Gastrocnemius medialis (tissue), 4 donors: ENCODE data around the gene ASRGL1. TPM values are rescaled to one million over a fixed set of nuclear protein-coding genes. Genes with fewer than 3 reads are reported as not detected.

ENCODE experiments used
- ATAC-seq, 2 donors: fragments of 150-250 bp; one replicate each; pipeline ENCODE4 v1.9.1; 2016
- DNase-seq, 2 donors: peaks; one replicate each; pipeline ENCODE4 v3.0.0-alpha.2; 2019
- H3K27ac ChIP-seq, 4 donors: fragments of 200-600 bp; sonication (generic); 1 replicate in 1 of 4; 2 replicates in 3 of 4; pipeline ENCODE4 v1.5.1; 2016 to 2018; ENCODE audit warnings: mild to moderate bottlenecking in 2 of 4, moderate library complexity in 1 of 4
- H3K27me3 ChIP-seq, 3 donors: fragments of 200-600 bp; sonication (generic) in 2 of 3; 1 replicate in 1 of 3; 2 replicates in 2 of 3; pipeline versions ENCODE4 v1.5.1 to v1.6.0; 2016 to 2019; ENCODE audit warnings: mild to moderate bottlenecking in 1 of 3, moderate library complexity in 1 of 3
- H3K36me3 ChIP-seq, 2 donors: fragments of 200-600 bp; sonication (generic) in 1 of 2; one replicate each; pipeline ENCODE4 v1.5.1; 2017 to 2018
- H3K4me1 ChIP-seq, 2 donors: fragments of 200-600 bp; sonication (generic) in 1 of 2; one replicate each; pipeline ENCODE4 v1.5.1; 2016 to 2017; ENCODE audit warnings: mild to moderate bottlenecking in 2 of 2
- H3K4me3 ChIP-seq, 4 donors: fragments of 200-600 bp; sonication (generic) in 3 of 4; 1 replicate in 1 of 4; 2 replicates in 3 of 4; pipeline ENCODE4 v1.5.1; 2016 to 2019; ENCODE audit warnings: mild to moderate bottlenecking in 2 of 4
- H3K9me3 ChIP-seq, 3 donors: fragments of 200-600 bp; sonication (generic) in 2 of 3; 1 replicate in 1 of 3; 2 replicates in 2 of 3; pipeline ENCODE4 v1.5.1; 2016 to 2019
- POLR2A ChIP-seq, 2 donors: fragments of 450-650 bp; IDR thresholded peaks; one replicate each; pipeline ENCODE4 v1.6.1; 2017; ENCODE audit warnings: antibody characterized with exemption in 2 of 2, mild to moderate bottlenecking in 2 of 2, moderate library complexity in 2 of 2
- in situ Hi-C, 4 donors: fragments of 200-750 bp; cut with MboI; loops; one replicate each; pipeline versions ENCODE4 v1.15.0 to v1.8.0; 2017; ENCODE audit warnings: low sequenced_read_pairs in 4 of 4
- intact Hi-C: fragments of 100-400 bp; cut with DNase I; formaldehyde crosslinking; loops from one replicate; pipeline ENCODE4 v1.15.1; 2023; ENCODE audit warnings: low total_unique reads
- total RNA-seq, 4 donors: library from RNA; depleted of rRNA; stranded (reverse); fragments of >200 nt; gene quantifications; one replicate each; pipeline versions ENCODE4 v1.1.0 to v1.2.3, GENCODE V29; 2016
- TF ChIP-seq, protein P1 (sequence below), 5 experiments: fragments of 450-650 bp in 3 of 5; fragments of 200-600 bp in 2 of 5; sonication (generic) in 2 of 5; IDR thresholded peaks in 4 of 5; conservative IDR thresholded peaks in 1 of 5; 1 replicate in 4 of 5; 2 replicates in 1 of 5; pipeline ENCODE4 v1.5.1; 2016 to 2019; ENCODE audit warnings: antibody characterized with exemption in 5 of 5, mild to moderate bottlenecking in 3 of 5, moderate library complexity in 3 of 5

The ASRGL1 gene
- total RNA-seq, 4 donors from 2014 or later, result 6.4 to 24.6 (median 8.7) TPM

DNA sequence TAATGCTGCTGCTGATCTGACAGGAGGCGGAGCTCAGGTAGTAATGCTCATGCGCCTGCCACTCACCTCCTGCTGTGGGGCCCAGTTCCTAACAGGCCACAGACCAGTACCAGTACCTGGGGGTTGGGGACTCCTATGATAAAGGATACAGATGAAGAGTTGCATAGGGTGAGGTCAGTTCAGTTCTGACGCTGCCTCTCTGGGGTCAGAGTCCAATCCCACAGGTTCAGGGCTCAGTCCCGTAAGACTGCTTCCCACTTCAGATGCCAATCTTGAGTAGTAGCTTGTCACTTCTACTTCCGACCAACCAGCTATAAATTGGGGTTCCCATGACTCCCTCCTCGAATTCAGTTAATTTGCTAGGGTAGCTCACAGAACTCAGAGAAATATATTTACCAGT lies 8.6 kb downstream of the ASRGL1 start:
- no peak for ATAC-seq
- Histone ChIP-seq H3K4me1 (no peaks in the 10 kb centered on the region), H3K27me3 (no peaks in the 10 kb centered on the region), H3K9me3 (no peaks in the 10 kb centered on the region), H3K4me3 (no peak overlapping the region), H3K27ac (no peak overlapping the region), H3K36me3 (no peaks in the 10 kb centered on the region)
- no peak for DNase-seq
- TF ChIP-seq, protein P1, sequence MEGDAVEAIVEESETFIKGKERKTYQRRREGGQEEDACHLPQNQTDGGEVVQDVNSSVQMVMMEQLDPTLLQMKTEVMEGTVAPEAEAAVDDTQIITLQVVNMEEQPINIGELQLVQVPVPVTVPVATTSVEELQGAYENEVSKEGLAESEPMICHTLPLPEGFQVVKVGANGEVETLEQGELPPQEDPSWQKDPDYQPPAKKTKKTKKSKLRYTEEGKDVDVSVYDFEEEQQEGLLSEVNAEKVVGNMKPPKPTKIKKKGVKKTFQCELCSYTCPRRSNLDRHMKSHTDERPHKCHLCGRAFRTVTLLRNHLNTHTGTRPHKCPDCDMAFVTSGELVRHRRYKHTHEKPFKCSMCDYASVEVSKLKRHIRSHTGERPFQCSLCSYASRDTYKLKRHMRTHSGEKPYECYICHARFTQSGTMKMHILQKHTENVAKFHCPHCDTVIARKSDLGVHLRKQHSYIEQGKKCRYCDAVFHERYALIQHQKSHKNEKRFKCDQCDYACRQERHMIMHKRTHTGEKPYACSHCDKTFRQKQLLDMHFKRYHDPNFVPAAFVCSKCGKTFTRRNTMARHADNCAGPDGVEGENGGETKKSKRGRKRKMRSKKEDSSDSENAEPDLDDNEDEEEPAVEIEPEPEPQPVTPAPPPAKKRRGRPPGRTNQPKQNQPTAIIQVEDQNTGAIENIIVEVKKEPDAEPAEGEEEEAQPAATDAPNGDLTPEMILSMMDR (IDR thresholded peaks at IDR 0.05 in 4 of 5, conservative IDR thresholded peaks at IDR 0.05 in 1 of 5), result no peak
- TF ChIP-seq POLR2A (IDR thresholded peaks at IDR 0.05), result no peak
- intact Hi-C loops, result no loop called here
- in situ Hi-C loops, result no loop called here

DNA sequence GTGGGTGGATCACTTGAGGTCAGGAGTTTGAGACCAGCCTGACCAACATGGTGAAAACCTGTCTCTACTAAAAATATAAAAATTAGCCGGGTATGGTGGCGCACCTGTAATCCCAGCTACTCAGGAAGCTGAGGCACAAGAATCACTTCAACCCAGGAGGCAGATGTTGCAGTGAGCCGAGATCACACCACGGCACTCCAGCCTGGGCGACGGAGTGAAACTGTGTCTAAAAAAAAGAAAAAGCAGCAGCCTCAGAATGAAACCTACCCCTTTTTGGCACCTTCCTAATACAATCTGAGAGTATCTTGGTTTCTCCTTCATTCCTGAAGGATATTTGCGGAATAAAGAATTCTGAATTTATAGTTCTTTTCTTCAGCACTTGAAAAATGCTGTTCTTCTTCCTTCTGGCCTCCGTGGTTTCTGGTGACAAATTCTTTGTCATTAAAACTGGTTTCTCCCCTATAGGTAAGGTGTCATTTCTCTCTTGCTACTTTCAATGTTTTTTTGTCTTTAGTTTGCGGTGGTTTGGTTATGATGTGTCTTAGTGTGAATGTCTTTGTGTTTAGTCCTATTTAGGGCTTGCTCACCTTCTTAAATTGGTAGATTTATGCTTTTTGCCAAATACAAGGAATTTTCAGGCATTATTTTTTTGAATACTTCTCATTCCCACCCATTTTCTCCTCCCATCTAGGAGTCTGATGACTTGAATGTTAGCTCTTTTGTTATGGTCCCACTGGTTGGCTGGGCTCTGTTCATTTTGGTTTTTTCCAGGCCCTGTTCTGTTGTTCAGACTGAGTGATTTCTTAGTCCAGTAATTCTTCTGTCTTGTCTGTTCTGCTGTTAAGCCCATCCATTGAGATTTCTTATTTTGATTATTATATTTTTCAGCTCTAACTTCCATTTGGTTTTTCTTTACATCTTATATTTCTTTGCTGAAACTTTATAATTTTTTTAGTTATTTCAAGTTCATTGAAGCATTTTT lies 15.4 kb downstream of the ASRGL1 start:
- DNase-seq (no peak), ATAC-seq (no peak)
- Histone ChIP-seq H3K27ac (no peak overlapping the region), H3K36me3 (no peaks in the 10 kb centered on the region), H3K27me3 (no peaks in the 10 kb centered on the region), H3K9me3 (no peaks in the 10 kb centered on the region), H3K4me3 (no peak overlapping the region), H3K4me1 (no peaks in the 10 kb centered on the region)
- in situ Hi-C loops, result no loop called here
- no peak for TF ChIP-seq POLR2A (IDR thresholded peaks at IDR 0.05)
- TF ChIP-seq, protein P1 (IDR thresholded peaks at IDR 0.05 in 4 of 5, conservative IDR thresholded peaks at IDR 0.05 in 1 of 5), result no peak
- intact Hi-C loops, result no loop called here

DNA sequence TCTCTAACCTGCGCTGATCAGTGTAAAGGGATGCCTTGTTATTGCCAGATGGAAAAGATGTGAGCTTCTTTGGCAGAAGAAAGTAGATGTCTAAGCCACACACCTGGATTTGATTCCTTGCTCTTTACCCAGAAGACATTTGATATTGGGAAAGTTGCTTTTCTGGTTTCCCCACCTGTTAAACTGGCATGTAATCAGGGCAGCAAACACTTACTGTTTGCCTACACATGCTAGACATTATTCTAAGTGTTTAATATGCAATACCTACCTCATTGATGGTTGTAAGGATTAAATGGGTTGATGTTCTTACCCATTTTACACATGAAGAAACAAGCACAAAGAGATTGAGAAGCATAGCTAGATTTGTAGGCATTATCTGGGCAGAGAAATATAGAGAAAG lies 16.6 kb downstream of the ASRGL1 start:
- Histone ChIP-seq H3K4me1 (no peaks in the 10 kb centered on the region), H3K27me3 (no peaks in the 10 kb centered on the region), H3K36me3 (no peaks in the 10 kb centered on the region), H3K27ac (no peak overlapping the region), H3K9me3 (no peaks in the 10 kb centered on the region), H3K4me3 (no peak overlapping the region)
- DNase-seq, result no peak
- no peak for ATAC-seq
- no peak for TF ChIP-seq POLR2A (IDR thresholded peaks at IDR 0.05)
- TF ChIP-seq, protein P1 (IDR thresholded peaks at IDR 0.05 in 4 of 5, conservative IDR thresholded peaks at IDR 0.05 in 1 of 5), result no peak
- intact Hi-C loops, result no loop called here
- in situ Hi-C loops, result no loop called here

DNA sequence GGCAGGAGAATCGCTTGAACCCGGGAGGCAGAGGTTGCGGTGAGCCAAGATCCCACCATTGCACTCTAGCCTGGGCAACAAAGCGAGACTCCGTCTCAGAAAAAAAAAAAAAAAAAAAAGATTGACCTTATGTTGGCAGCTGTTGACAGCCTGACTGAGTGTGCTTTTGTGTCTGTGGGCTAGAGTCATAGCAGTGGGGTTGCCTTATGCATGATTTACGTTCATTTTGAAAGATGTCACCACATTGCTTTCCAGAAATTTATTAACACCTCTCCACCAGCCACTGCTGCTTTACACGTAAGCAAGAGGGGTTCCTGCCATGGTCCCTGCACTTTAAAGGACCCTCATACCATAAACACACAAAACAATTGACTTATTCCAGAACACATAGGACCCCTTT lies 21.0 kb downstream of the ASRGL1 start:
- Histone ChIP-seq H3K4me3 (no peak overlapping the region), H3K9me3 (no peaks in the 10 kb centered on the region), H3K27ac (no peak overlapping the region), H3K36me3 (no peaks in the 10 kb centered on the region), H3K27me3 (no peaks in the 10 kb centered on the region), H3K4me1 (no peaks in the 10 kb centered on the region)
- DNase-seq (no peak), ATAC-seq (no peak)
- intact Hi-C loops, result no loop called here
- TF ChIP-seq POLR2A (IDR thresholded peaks at IDR 0.05), result no peak
- TF ChIP-seq, protein P1 (IDR thresholded peaks at IDR 0.05 in 4 of 5, conservative IDR thresholded peaks at IDR 0.05 in 1 of 5), result no peak
- in situ Hi-C loops, result no loop called here
